DND-41 (cell line): ENCODE results near the gene LST1.

Experiments used
- ATAC-seq: fragments of 200-7000 bp; cut with Tn5 transposase; 3 replicates; pipeline ENCODE4 v1.9.1; 2021; ENCODE audit warnings: low read depth; ENCODE audit not compliant: insufficient read depth
- DNase-seq: peaks from one replicate; pipeline ENCODE4 v3.0.0-alpha.2; 2020
- H2AFZ ChIP-seq: 2 replicates; pipeline ENCODE4 v1.6.0; 2012; ENCODE audit warnings: low read depth, low read length
- H3K27ac ChIP-seq: 2 replicates; pipeline ENCODE4 v1.5.1; 2012; ENCODE audit warnings: low read length, inconsistent platforms
- H3K27me3 ChIP-seq: fragments of 200-600 bp; sonication (generic); 2 replicates; pipeline ENCODE4 v1.6.0; 2012; ENCODE audit warnings: low read length, mild to moderate bottlenecking, inconsistent platforms; ENCODE audit not compliant: insufficient read depth, poor library complexity
- H3K36me3 ChIP-seq: 2 replicates; pipeline ENCODE4 v1.5.1; 2012; ENCODE audit warnings: low read length, inconsistent platforms; ENCODE audit not compliant: insufficient read depth
- H3K4me1 ChIP-seq: 2 replicates; pipeline ENCODE4 v1.5.1; 2012; ENCODE audit warnings: mild to moderate bottlenecking, low read length; ENCODE audit not compliant: insufficient read depth
- H3K4me2 ChIP-seq: 2 replicates; pipeline ENCODE4 v1.6.0; 2012; ENCODE audit warnings: mild to moderate bottlenecking, moderate library complexity, low read length, inconsistent platforms; ENCODE audit not compliant: insufficient read depth
- H3K4me3 ChIP-seq, 2 experiments: fragments of 200-600 bp in 1 of 2; shearing (Covaris generic) in 1 of 2; 2 replicates each; pipeline ENCODE4 v1.5.1; 2012 to 2016; ENCODE audit warnings: inconsistent platforms in 2 of 2, low read length in 2 of 2, mild to moderate bottlenecking in 2 of 2, low read depth in 1 of 2, moderate library complexity in 1 of 2
- H3K79me2 ChIP-seq: 2 replicates; pipeline ENCODE4 v1.6.0; 2012; ENCODE audit warnings: low read length, inconsistent platforms; ENCODE audit not compliant: insufficient read depth
- H3K9ac ChIP-seq: 2 replicates; pipeline ENCODE4 v1.6.0; 2012; ENCODE audit warnings: low read depth, mild to moderate bottlenecking, inconsistent platforms, low read length, moderate library complexity
- H3K9me3 ChIP-seq: 2 replicates; pipeline ENCODE4 v1.5.1; 2012; ENCODE audit warnings: low read length, moderate library complexity, mild to moderate bottlenecking, inconsistent platforms; ENCODE audit not compliant: insufficient read depth, severe bottlenecking
- H4K20me1 ChIP-seq: 2 replicates; pipeline ENCODE4 v1.6.0; 2012; ENCODE audit warnings: low read length; ENCODE audit not compliant: insufficient read depth
- EZH2 ChIP-seq: IDR thresholded peaks from 3 replicates; pipeline ENCODE4 v1.6.1; 2012; ENCODE audit warnings: borderline replicate concordance, low read depth, mild to moderate bottlenecking, moderate library complexity, low read length, inconsistent platforms; ENCODE audit not compliant: severe bottlenecking
- TF ChIP-seq, protein P1 (sequence below): IDR thresholded peaks from 2 replicates; pipeline ENCODE4 v1.5.1; 2012; ENCODE audit warnings: borderline replicate concordance, low read length, moderate library complexity, mild to moderate bottlenecking; ENCODE audit not compliant: poor library complexity, severe bottlenecking; ENCODE audit errors: extremely low read depth

Gene LST1

DNA sequence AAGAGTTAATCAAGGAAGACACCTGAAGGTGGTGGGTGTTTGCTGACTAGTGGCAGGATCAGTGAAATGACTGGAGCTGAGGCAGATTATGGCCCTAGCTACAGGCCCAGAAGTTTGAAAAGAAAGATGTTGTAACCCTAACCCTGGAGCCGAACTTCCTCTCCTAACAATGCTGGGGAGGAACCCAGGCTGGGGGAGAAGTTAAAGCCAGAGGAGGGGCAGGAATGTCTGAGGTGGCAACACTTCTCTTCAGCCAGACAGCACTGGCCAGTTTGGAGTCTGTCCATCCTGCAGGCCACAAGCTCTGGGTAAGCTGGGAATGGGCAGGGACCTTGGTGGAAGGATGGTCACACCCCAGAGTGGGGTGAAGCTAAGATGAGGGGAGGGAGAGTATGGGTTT is at the start of gene LST1:
LST1 (plus strand) TSS at position 270 of the 400 bp plus-strand sequence. CDS start 1,023 bp downstream, outside the sequence.
- Histone ChIP-seq H3K9ac (peak within 1 kb of the TSS; percentile 13), H3K36me3 (no peaks in the 10 kb centered on the region; the same call in 1 of the 2 replicates), H3K4me2 (peak within 1 kb of the TSS; percentile 10), H4K20me1 (no peaks in the 10 kb centered on the region), H3K27ac (peak within 1 kb of the TSS; percentile 67), H3K9me3 (no peaks in the 10 kb centered on the region), H3K4me1 (peaks cover 45% of the 10 kb centered on the region), H3K79me2 (peaks cover 3% of the 10 kb centered on the region; the same call in 1 of the 2 replicates), H2AFZ (no peak within 1 kb of the TSS), H3K27me3 (peaks cover 8% of the 10 kb centered on the region), H3K4me3 (no peak within 1 kb of the TSS; a peak in 1 of 4 replicates)
- DNase-seq: no peak
- ATAC-seq: no peak
- no peak for TF ChIP-seq EZH2
- TF ChIP-seq, protein P1, sequence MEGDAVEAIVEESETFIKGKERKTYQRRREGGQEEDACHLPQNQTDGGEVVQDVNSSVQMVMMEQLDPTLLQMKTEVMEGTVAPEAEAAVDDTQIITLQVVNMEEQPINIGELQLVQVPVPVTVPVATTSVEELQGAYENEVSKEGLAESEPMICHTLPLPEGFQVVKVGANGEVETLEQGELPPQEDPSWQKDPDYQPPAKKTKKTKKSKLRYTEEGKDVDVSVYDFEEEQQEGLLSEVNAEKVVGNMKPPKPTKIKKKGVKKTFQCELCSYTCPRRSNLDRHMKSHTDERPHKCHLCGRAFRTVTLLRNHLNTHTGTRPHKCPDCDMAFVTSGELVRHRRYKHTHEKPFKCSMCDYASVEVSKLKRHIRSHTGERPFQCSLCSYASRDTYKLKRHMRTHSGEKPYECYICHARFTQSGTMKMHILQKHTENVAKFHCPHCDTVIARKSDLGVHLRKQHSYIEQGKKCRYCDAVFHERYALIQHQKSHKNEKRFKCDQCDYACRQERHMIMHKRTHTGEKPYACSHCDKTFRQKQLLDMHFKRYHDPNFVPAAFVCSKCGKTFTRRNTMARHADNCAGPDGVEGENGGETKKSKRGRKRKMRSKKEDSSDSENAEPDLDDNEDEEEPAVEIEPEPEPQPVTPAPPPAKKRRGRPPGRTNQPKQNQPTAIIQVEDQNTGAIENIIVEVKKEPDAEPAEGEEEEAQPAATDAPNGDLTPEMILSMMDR: no peak

DNA sequence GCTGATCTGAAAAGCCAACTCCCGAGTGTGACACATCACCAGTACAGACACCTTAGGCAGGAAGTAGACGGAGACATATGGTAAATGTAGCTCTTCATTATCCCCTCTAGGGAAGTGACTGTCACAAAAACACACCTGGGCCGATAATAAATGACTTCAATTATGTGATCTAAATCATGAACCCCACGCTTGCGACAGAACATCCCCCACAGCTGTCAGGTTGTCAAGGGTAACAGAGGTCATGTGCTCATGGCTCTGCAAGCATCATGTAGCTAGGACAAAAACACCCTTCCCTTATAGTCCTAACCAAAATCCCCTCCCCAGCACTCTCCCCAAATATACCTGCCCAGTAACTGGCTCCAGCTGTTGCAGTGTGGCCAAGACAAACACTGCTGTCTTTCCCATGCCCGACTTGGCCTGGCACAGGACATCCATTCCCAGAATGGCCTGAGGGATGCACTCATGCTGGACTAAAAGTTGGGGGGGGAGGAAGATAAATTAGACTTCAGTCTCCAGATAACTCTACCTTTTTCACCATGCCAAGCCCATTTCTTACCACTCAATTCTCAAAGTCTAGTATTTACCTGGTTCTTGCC is 47.2 kb upstream of the LST1 start:
- ATAC-seq: no peak
- H3K4me3 ChIP-seq: peak overlapping the region in 1 of 2 experiments; percentile 72; a peak in 2 of 4 replicates
- DNase-seq: no peak

DNA sequence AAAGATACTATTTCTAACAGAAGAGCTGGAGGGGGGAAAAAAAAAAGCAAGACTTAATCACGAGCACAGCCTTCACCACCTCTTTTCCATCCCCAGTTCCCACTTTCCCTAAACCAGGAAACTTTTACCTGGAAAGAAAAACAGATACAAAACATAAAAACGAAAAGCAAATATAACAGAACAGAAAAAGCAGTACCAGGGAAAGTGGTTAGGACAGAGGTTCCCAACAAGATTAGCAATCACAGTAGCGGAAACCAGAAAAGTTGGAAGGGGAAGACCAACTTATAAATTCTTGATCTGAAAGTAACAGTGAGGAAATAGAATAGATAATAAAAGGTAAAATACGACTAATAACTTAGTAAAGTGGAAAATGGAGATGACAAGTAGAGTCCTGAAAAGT is 45.4 kb upstream of the LST1 start:
- Histone ChIP-seq H3K9me3 (no peaks in the 10 kb centered on the region), H3K4me3 (peak overlapping the region; percentile 72 to 80), H3K79me2 (peaks cover 80% of the 10 kb centered on the region), H3K27me3 (no peaks in the 10 kb centered on the region), H2AFZ (no peak overlapping the region), H3K4me2 (peak overlapping the region; percentile 91), H3K4me1 (peaks cover 55% of the 10 kb centered on the region), H3K27ac (peak overlapping the region; percentile 98), H4K20me1 (peaks cover 52% of the 10 kb centered on the region), H3K9ac (peak overlapping the region; percentile 87), H3K36me3 (peaks cover 58% of the 10 kb centered on the region)
- no peak for TF ChIP-seq EZH2
- TF ChIP-seq, protein P1: no peak
- no peak for ATAC-seq
- DNase-seq: no peak

More for the DNA sequence above, 47.2 kb upstream of the LST1 start:
- H3K79me2 ChIP-seq: peaks cover 98% of the 10 kb centered on the region
- peaks cover 69% of the 10 kb centered on the region for H4K20me1 ChIP-seq
- TF ChIP-seq, protein P1: no peak
- TF ChIP-seq EZH2: no peak
- no peak overlapping the region for H3K27ac ChIP-seq
- H3K36me3 ChIP-seq: peaks cover 76% of the 10 kb centered on the region
- H2AFZ ChIP-seq: no peak overlapping the region
- peaks cover 53% of the 10 kb centered on the region for H3K4me1 ChIP-seq
- H3K27me3 ChIP-seq: no peaks in the 10 kb centered on the region
- H3K4me2 ChIP-seq: peak overlapping the region; percentile 91
- H3K9me3 ChIP-seq: no peaks in the 10 kb centered on the region
- peak overlapping the region; percentile 87 for H3K9ac ChIP-seq
